IMR-90 (cell line): ENCODE results near the gene DNM2. TPM values are rescaled to one million over a fixed set of nuclear protein-coding genes. Genes with fewer than 3 reads are reported as not detected.

Experiments used
- ATAC-seq: fragments of 200-7000 bp; cut with Tn5 transposase; 2 replicates; pipeline ENCODE4 v1.9.1; 2020; ENCODE audit warnings: low read depth, mild to moderate bottlenecking, moderate library complexity
- BruUV-seq: library from RNA; stranded (reverse); fragments of 400-500 nt; replicated peaks from 2 replicates; lab custom pipeline; 2021; lab: Mats Ljungman, UMichigan
- CTCF ChIA-PET: fragments of 300-600 bp; formaldehyde crosslinking; extraction: SDS; loops from one replicate; lab custom pipeline; 2021; ENCODE audit warnings: antibody characterized with exemption; lab: Yijun Ruan, JAX
- POLR2A ChIA-PET: fragments of 300-600 bp; sonication (Branson Sonifier 250); formaldehyde crosslinking; loops from one replicate; lab custom pipeline; 2022; ENCODE audit warnings: antibody characterized with exemption; ENCODE audit not compliant: unreplicated experiment; lab: Charles Lee
- DNase-seq: peaks from one replicate; pipeline ENCODE4 v3.0.0; 2013
- H2AFZ ChIP-seq: replicated peaks from 2 replicates; pipeline ENCODE3; 2013; ENCODE audit warnings: low read length, mild to moderate bottlenecking; ENCODE audit not compliant: poor library complexity
- H2AK5ac ChIP-seq: 2 replicates; pipeline ENCODE4 v1.6.1; 2013; ENCODE audit warnings: low read depth, low read length, inconsistent platforms
- H2AK9ac ChIP-seq: replicated peaks from 2 replicates; pipeline ENCODE3; 2013; ENCODE audit warnings: mild to moderate bottlenecking, low read depth, low read length, moderate library complexity; ENCODE audit not compliant: poor library complexity
- H2BK120ac ChIP-seq: 2 replicates; pipeline ENCODE4 v1.6.1; 2013; ENCODE audit warnings: low read depth, low read length, inconsistent platforms
- H2BK15ac ChIP-seq: 3 replicates; pipeline ENCODE4 v1.6.1; 2013; ENCODE audit warnings: low read depth, low read length, inconsistent platforms
- H2BK20ac ChIP-seq: 2 replicates; pipeline ENCODE4 v1.6.1; 2013; ENCODE audit warnings: low read depth, mild to moderate bottlenecking, inconsistent platforms, low read length, moderate library complexity
- H2BK5ac ChIP-seq: 2 replicates; pipeline ENCODE4 v1.6.1; 2013; ENCODE audit warnings: mild to moderate bottlenecking, low read depth, low read length, inconsistent platforms; ENCODE audit not compliant: poor library complexity, severe bottlenecking
- H3K14ac ChIP-seq: replicated peaks from 2 replicates; pipeline ENCODE4 v1.6.1; 2013; ENCODE audit warnings: low read depth, low read length, inconsistent platforms
- H3K18ac ChIP-seq: 2 replicates; pipeline ENCODE4 v1.6.1; 2013; ENCODE audit warnings: low read depth, low read length, control low read depth
- H3K23ac ChIP-seq: 2 replicates; pipeline ENCODE4 v1.6.1; 2013; ENCODE audit warnings: low read depth, low read length, inconsistent platforms
- H3K27ac ChIP-seq: 2 replicates; pipeline ENCODE4 v1.5.1; 2013; ENCODE audit warnings: mild to moderate bottlenecking, control low read depth, low read length; ENCODE audit not compliant: insufficient read depth
- H3K27me3 ChIP-seq: 2 replicates; pipeline ENCODE4 v1.6.1; 2013; ENCODE audit warnings: low read length; ENCODE audit not compliant: control insufficient read depth, insufficient read depth
- H3K36me3 ChIP-seq: 2 replicates; pipeline ENCODE4 v1.6.1; 2013; ENCODE audit warnings: low read length, mixed read lengths; ENCODE audit not compliant: control insufficient read depth, insufficient read depth
- H3K4ac ChIP-seq: 2 replicates; pipeline ENCODE4 v1.6.1; 2013; ENCODE audit warnings: low read depth, low read length, inconsistent platforms
- H3K4me1 ChIP-seq: 2 replicates; pipeline ENCODE4 v1.6.1; 2013; ENCODE audit warnings: low read length, mixed read lengths; ENCODE audit not compliant: control insufficient read depth, insufficient read depth
- H3K4me2 ChIP-seq: 2 replicates; pipeline ENCODE4 v1.6.1; 2013; ENCODE audit warnings: low read depth, mild to moderate bottlenecking, control low read depth, low read length, moderate library complexity
- H3K4me3 ChIP-seq: 2 replicates; pipeline ENCODE4 v1.5.1; 2013; ENCODE audit warnings: low read depth, mild to moderate bottlenecking, control low read depth, low read length, moderate library complexity; ENCODE audit not compliant: insufficient read depth
- H3K56ac ChIP-seq: 2 replicates; pipeline ENCODE4 v1.6.1; 2013; ENCODE audit warnings: low read length, inconsistent platforms; ENCODE audit not compliant: insufficient read depth; ENCODE audit errors: extremely low read depth
- H3K79me1 ChIP-seq, 2 experiments: 2 replicates each; pipeline ENCODE4 v1.6.1; 2013; ENCODE audit warnings: low read length in 2 of 2, inconsistent platforms in 1 of 2, low read depth in 1 of 2
- H3K9ac ChIP-seq: 2 replicates; pipeline ENCODE4 v1.6.1; 2013; ENCODE audit warnings: low read depth, low read length, control low read depth
- H3K9me1 ChIP-seq: 2 replicates; pipeline ENCODE4 v1.6.1; 2013; ENCODE audit warnings: low read length, inconsistent platforms; ENCODE audit not compliant: insufficient read depth
- H3K9me3 ChIP-seq: 2 replicates; pipeline ENCODE4 v1.6.1; 2013; ENCODE audit warnings: low read length; ENCODE audit not compliant: control insufficient read depth, insufficient read depth
- H4K20me1 ChIP-seq: 2 replicates; pipeline ENCODE4 v1.6.1; 2013; ENCODE audit warnings: low read length, inconsistent platforms; ENCODE audit not compliant: insufficient read depth
- H4K5ac ChIP-seq: 2 replicates; pipeline ENCODE4 v1.6.1; 2013; ENCODE audit warnings: mild to moderate bottlenecking, low read depth, low read length, control low read depth
- H4K8ac ChIP-seq, 2 experiments: 2 replicates each; pipeline ENCODE4 v1.6.1; 2013; ENCODE audit warnings: low read depth in 2 of 2, low read length in 2 of 2, control low read depth in 1 of 2, inconsistent platforms in 1 of 2
- H4K91ac ChIP-seq: 2 replicates; pipeline ENCODE4 v1.6.1; 2013; ENCODE audit warnings: low read depth, low read length, inconsistent platforms; ENCODE audit not compliant: insufficient read depth
- BHLHE40 ChIP-seq: fragments of 150-350 bp; IDR thresholded peaks from 2 replicates; pipeline ENCODE4 v1.6.1; 2016; ENCODE audit warnings: mild to moderate bottlenecking, low read depth, low read length
- CEBPB ChIP-seq: IDR thresholded peaks from 2 replicates; pipeline ENCODE4 v1.6.1; 2012; ENCODE audit warnings: low read depth, low read length, improper control_type of control experiment
- CHD1 ChIP-seq: IDR thresholded peaks from 2 replicates; pipeline ENCODE4 v1.6.1; 2012; ENCODE audit warnings: low read depth, low read length, improper control_type of control experiment
- ELK1 ChIP-seq: fragments of 150-350 bp; IDR thresholded peaks from 2 replicates; pipeline ENCODE4 v1.6.1; 2016; ENCODE audit warnings: low read depth, mild to moderate bottlenecking, low read length, moderate library complexity, borderline replicate concordance
- FOS ChIP-seq: fragments of 150-350 bp; IDR thresholded peaks from 2 replicates; pipeline ENCODE4 v1.6.1; 2016; ENCODE audit warnings: low read depth, low read length
- MAFK ChIP-seq: IDR thresholded peaks from 2 replicates; pipeline ENCODE4 v1.6.1; 2012; ENCODE audit warnings: low read depth, low read length, improper control_type of control experiment
- MAZ ChIP-seq: IDR thresholded peaks from 2 replicates; pipeline ENCODE4 v1.6.1; 2012; ENCODE audit warnings: low read depth, mild to moderate bottlenecking, low read length, improper control_type of control experiment, moderate library complexity, borderline replicate concordance
- MXI1 ChIP-seq: IDR thresholded peaks from 2 replicates; pipeline ENCODE4 v1.6.1; 2012; ENCODE audit warnings: low read depth, mild to moderate bottlenecking, low read length, moderate library complexity, borderline replicate concordance
- NFE2L2 ChIP-seq: fragments of 150-350 bp; IDR thresholded peaks from 2 replicates; pipeline ENCODE4 v1.6.1; 2016; ENCODE audit warnings: low read depth, mild to moderate bottlenecking, low read length
- POLR2A ChIP-seq: IDR thresholded peaks from 2 replicates; pipeline ENCODE4 v1.6.1; 2012; ENCODE audit warnings: mild to moderate bottlenecking, low read depth, low read length
- RAD21 ChIP-seq: IDR thresholded peaks from 2 replicates; pipeline ENCODE4 v1.6.1; 2012; ENCODE audit warnings: low read length, improper control_type of control experiment
- RCOR1 ChIP-seq: IDR thresholded peaks from 2 replicates; pipeline ENCODE4 v1.6.1; 2012; ENCODE audit warnings: mild to moderate bottlenecking, low read length, improper control_type of control experiment; ENCODE audit not compliant: insufficient replicate concordance
- RFX5 ChIP-seq: IDR thresholded peaks from 2 replicates; pipeline ENCODE4 v1.8.0; 2012; ENCODE audit warnings: low read depth, mild to moderate bottlenecking, low read length, moderate library complexity
- SMC3 ChIP-seq: fragments of 150-350 bp; IDR thresholded peaks from 2 replicates; pipeline ENCODE4 v1.6.1; 2016; ENCODE audit warnings: low read depth, mild to moderate bottlenecking, antibody characterized with exemption, low read length, moderate library complexity
- USF2 ChIP-seq: fragments of 150-350 bp; IDR thresholded peaks from 2 replicates; pipeline ENCODE4 v1.6.1; 2017; ENCODE audit warnings: mild to moderate bottlenecking, antibody characterized with exemption, low read length, low read depth
- WGBS, 2 experiments: methylation state at CpG; one replicate each; pipeline versions ENCODE4 v1.1.5 to v1.1.7; 2013; ENCODE audit warnings: missing lambda C conversion rate in 2 of 2; ENCODE audit not compliant: insufficient read length in 1 of 2; ENCODE audit errors: extremely low coverage in 2 of 2; 5-methylcytosine and 5-hydroxymethylcytosine counted together
- dilution Hi-C: fragments of 300-500 bp; cut with HindIII; formaldehyde crosslinking; loops from one replicate; pipeline ENCODE4 v1.14.3; 2018; ENCODE audit warnings: low sequenced_read_pairs; ENCODE audit not compliant: unreplicated experiment
- in situ Hi-C: fragments of 300-500 bp; cut with MboI; formaldehyde crosslinking; loops from 3 replicates; pipeline ENCODE4 v1.14.3; 2019; ENCODE audit warnings: low sequenced_read_pairs, inconsistent platforms, mixed read lengths
- intact Hi-C: fragments of 100-400 bp; cut with micrococcal nuclease; formaldehyde crosslinking; loops from 2 replicates; pipeline ENCODE4 v1.10.0; 2022
- polyA plus RNA-seq, 3 experiments: library from polyadenylated mRNA; depleted of rRNA; stranded (reverse); fragments of >200 nt; gene quantifications; 2 replicates each; pipeline ENCODE4 v1.2.3, GENCODE V29; 2012; ENCODE audit warnings: low replicate concordance in 1 of 3
- total RNA-seq: library from RNA; depleted of rRNA; stranded (reverse); fragments of >200 nt; gene quantifications from 2 replicates; pipeline ENCODE4 v1.2.3, GENCODE V29; 2012
- TF ChIP-seq, protein P1 (sequence below): conservative IDR thresholded peaks from 2 replicates; pipeline ENCODE4 v1.5.1; 2012; ENCODE audit warnings: mild to moderate bottlenecking, low read depth, low read length, improper control_type of control experiment

Gene DNM2
- total and polyA plus RNA-seq, 2 of the 4 experiments (the other 2 are of a cell fraction): 55.6 to 74.2 TPM

GRCh38 chr19:10763828-10764339 lies 46.0 kb downstream of the DNM2 start:
- Histone ChIP-seq H4K20me1 (peaks cover 63% of the 10 kb centered on the region), H3K23ac (no peak overlapping the region), H2BK120ac (no peak overlapping the region), H3K4me3 (no peak overlapping the region), H3K56ac (no peak overlapping the region), H3K27ac (no peak overlapping the region), H2BK5ac (no peak overlapping the region), H3K18ac (no peak overlapping the region), H3K27me3 (no peaks in the 10 kb centered on the region), H3K9me3 (no peaks in the 10 kb centered on the region), H3K4me1 (peaks cover 8% of the 10 kb centered on the region), H2AK9ac (peak overlapping the region; percentile 28), H4K5ac (no peak overlapping the region), H3K14ac (no peak overlapping the region), H3K4me2 (no peak overlapping the region), H2BK20ac (no peak overlapping the region), H2AK5ac (no peak overlapping the region), H3K9ac (no peak overlapping the region), H4K8ac (no peak overlapping the region), H2AFZ (no peak overlapping the region), H3K36me3 (peaks cover 18% of the 10 kb centered on the region), H3K4ac (no peak overlapping the region), H3K79me1 (peaks cover 18 to 88% of the 10 kb centered on the region in 2 experiments), H2BK15ac (no peak overlapping the region), H4K91ac (no peak overlapping the region), H3K9me1 (peaks cover 23% of the 10 kb centered on the region)
- TF ChIP-seq CEBPB: no peak
- TF ChIP-seq SMC3: no peak
- TF ChIP-seq POLR2A: no peak
- TF ChIP-seq, protein P1, sequence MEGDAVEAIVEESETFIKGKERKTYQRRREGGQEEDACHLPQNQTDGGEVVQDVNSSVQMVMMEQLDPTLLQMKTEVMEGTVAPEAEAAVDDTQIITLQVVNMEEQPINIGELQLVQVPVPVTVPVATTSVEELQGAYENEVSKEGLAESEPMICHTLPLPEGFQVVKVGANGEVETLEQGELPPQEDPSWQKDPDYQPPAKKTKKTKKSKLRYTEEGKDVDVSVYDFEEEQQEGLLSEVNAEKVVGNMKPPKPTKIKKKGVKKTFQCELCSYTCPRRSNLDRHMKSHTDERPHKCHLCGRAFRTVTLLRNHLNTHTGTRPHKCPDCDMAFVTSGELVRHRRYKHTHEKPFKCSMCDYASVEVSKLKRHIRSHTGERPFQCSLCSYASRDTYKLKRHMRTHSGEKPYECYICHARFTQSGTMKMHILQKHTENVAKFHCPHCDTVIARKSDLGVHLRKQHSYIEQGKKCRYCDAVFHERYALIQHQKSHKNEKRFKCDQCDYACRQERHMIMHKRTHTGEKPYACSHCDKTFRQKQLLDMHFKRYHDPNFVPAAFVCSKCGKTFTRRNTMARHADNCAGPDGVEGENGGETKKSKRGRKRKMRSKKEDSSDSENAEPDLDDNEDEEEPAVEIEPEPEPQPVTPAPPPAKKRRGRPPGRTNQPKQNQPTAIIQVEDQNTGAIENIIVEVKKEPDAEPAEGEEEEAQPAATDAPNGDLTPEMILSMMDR: no peak
- no peak for TF ChIP-seq MAFK
- TF ChIP-seq CHD1: no peak
- TF ChIP-seq MAZ: no peak
- no peak for TF ChIP-seq RFX5
- no peak for TF ChIP-seq RAD21
- no peak for TF ChIP-seq USF2
- TF ChIP-seq FOS: no peak
- no peak for TF ChIP-seq NFE2L2
- TF ChIP-seq RCOR1: no peak
- TF ChIP-seq MXI1: no peak
- no peak for TF ChIP-seq BHLHE40
- no peak for TF ChIP-seq ELK1
- whole genome bisulfite sequencing, 2 experiments: 67% methylated on average over 3 of the region's 11 CpGs; no CpG with 5 or more reads in 1 of the 2 experiments
- ChIA-PET CTCF (no interaction called here), POLR2A (no interaction called here)
- no TSS peak for BruUV-seq
- in situ Hi-C loops (no loop called here), intact Hi-C loops (no loop called here), dilution Hi-C loops (no loop called here)
- no peak for DNase-seq
- ATAC-seq: no peak
